SU-DHL-6 (cell line): ENCODE data around the gene ATAD3C.
"Not testable (repeated sequence)": the region's sequence is repeated elsewhere in the genome, so short reads cannot be mapped to it uniquely, and the experiment has no call there.

Experiments
- H2AFZ ChIP-seq: fragments of 200-600 bp; sonication (generic); 2 replicates; pipeline ENCODE4 v1.6.1; 2014; ENCODE audit warnings: low read depth, mild to moderate bottlenecking, moderate library complexity, mixed read lengths, antibody characterized with exemption, low read length; ENCODE audit not compliant: severe bottlenecking
- H3F3A ChIP-seq: fragments of 200-600 bp; shearing (Covaris generic); 2 replicates; pipeline ENCODE4 v1.6.0; 2016; ENCODE audit warnings: antibody characterized with exemption, mild to moderate bottlenecking; ENCODE audit not compliant: insufficient read depth
- H3K27ac ChIP-seq: fragments of 200-600 bp; sonication (generic); 2 replicates; pipeline ENCODE4 v1.5.1; 2016; ENCODE audit warnings: low read depth, mild to moderate bottlenecking, low read length, moderate library complexity, mixed read lengths
- H3K27me3 ChIP-seq: fragments of 200-600 bp; sonication (generic), shearing (Covaris generic); 2 replicates; pipeline ENCODE4 v1.6.0; 2014; ENCODE audit warnings: mild to moderate bottlenecking, low read length
- H3K36me3 ChIP-seq: fragments of 200-600 bp; sonication (generic); 2 replicates; pipeline ENCODE4 v1.6.1; 2014; ENCODE audit warnings: mild to moderate bottlenecking, low read length, mixed read lengths
- H3K4me2 ChIP-seq: fragments of 300-600, 200-600 bp; shearing (Covaris generic), sonication (generic); 2 replicates; pipeline ENCODE4 v1.6.0; 2014; ENCODE audit warnings: low read length, low read depth, mild to moderate bottlenecking; ENCODE audit not compliant: poor library complexity, severe bottlenecking
- H3K4me3 ChIP-seq: fragments of 200-600 bp; sonication (generic); 2 replicates; pipeline ENCODE4 v1.5.1; 2014; ENCODE audit warnings: antibody characterized with exemption, low read length, mild to moderate bottlenecking, mixed read lengths; ENCODE audit not compliant: insufficient read depth, poor library complexity, severe bottlenecking
- H3K79me2 ChIP-seq: fragments of 200-600 bp; sonication (generic); 2 replicates; pipeline ENCODE4 v1.6.1; 2014; ENCODE audit warnings: mild to moderate bottlenecking, low read length, moderate library complexity; ENCODE audit not compliant: insufficient read depth
- H3K9ac ChIP-seq: fragments of 200-600 bp; sonication (generic); 2 replicates; pipeline ENCODE4 v1.7.0; 2014; ENCODE audit warnings: mild to moderate bottlenecking, low read length
- H3K9me2 ChIP-seq: fragments of 200-600 bp; sonication (generic); replicated peaks from 2 replicates; pipeline ENCODE4 v1.6.1; 2014; ENCODE audit warnings: low read length; ENCODE audit not compliant: insufficient read depth
- H3K9me3 ChIP-seq: fragments of 200-600 bp; sonication (generic); 2 replicates; pipeline ENCODE4 v1.6.1; 2014; ENCODE audit warnings: low read length, mixed read lengths; ENCODE audit not compliant: insufficient read depth
- H4K20me1 ChIP-seq: fragments of 200-600 bp; sonication (generic); 2 replicates; pipeline ENCODE4 v1.6.1; 2014; ENCODE audit warnings: low read depth, mild to moderate bottlenecking, antibody characterized with exemption, low read length, moderate library complexity, mixed read lengths
- CTCF ChIP-seq: fragments of 200-600 bp; sonication (generic); IDR thresholded peaks from one replicate; pipeline ENCODE4 v1.5.1; 2017; ENCODE audit warnings: antibody characterized with exemption, mild to moderate bottlenecking, low read length, moderate library complexity; ENCODE audit not compliant: insufficient read depth, poor library complexity, severe bottlenecking
- EZH2phosphoT487 ChIP-seq: fragments of 200-600 bp; sonication (generic), shearing (Covaris generic); conservative IDR thresholded peaks from 2 replicates; pipeline ENCODE4 v1.6.1; 2018; ENCODE audit warnings: mild to moderate bottlenecking, antibody characterized with exemption, low read length, moderate library complexity, mixed read lengths

The ATAD3C gene

GRCh38 chr1:1483714-1484113, 34.2 kb downstream of the ATAD3C start:
- no peaks in the 10 kb centered on the region for H3K9me3 ChIP-seq
- H3K79me2 ChIP-seq = no peaks in the 10 kb centered on the region
- H3K4me2 ChIP-seq = no peak overlapping the region
- no peaks in the 10 kb centered on the region for H3K36me3 ChIP-seq
- no peak overlapping the region for H3K9ac ChIP-seq
- H3K27me3 ChIP-seq = no peaks in the 10 kb centered on the region
- H3K9me2 ChIP-seq = no peaks in the 10 kb centered on the region
- H4K20me1 ChIP-seq = no peaks in the 10 kb centered on the region
- no peak overlapping the region for H2AFZ ChIP-seq
- no peak overlapping the region for H3K4me3 ChIP-seq
- no peak overlapping the region for H3K27ac ChIP-seq
- TF ChIP-seq CTCF = no peak
- H3F3A ChIP-seq = no peaks in the 10 kb centered on the region

GRCh38 chr1:1484976-1485750, 35.7 kb downstream of the ATAD3C start:
- H3K27ac ChIP-seq, H3F3A ChIP-seq, H4K20me1 ChIP-seq, H3K36me3 ChIP-seq, H3K9me2 ChIP-seq, H3K4me2 ChIP-seq, H2AFZ ChIP-seq, H3K79me2 ChIP-seq, H3K4me3 ChIP-seq, H3K27me3 ChIP-seq, H3K9me3 ChIP-seq, H3K9ac ChIP-seq: not testable (repeated sequence)

GRCh38 chr1:1485755-1486317, 36.3 kb downstream of the ATAD3C start:
- not testable (repeated sequence) for H3K4me3 ChIP-seq, H3K79me2 ChIP-seq, H2AFZ ChIP-seq, H4K20me1 ChIP-seq, H3K27ac ChIP-seq, H3K4me2 ChIP-seq, H3K36me3 ChIP-seq, H3K27me3 ChIP-seq, H3K9ac ChIP-seq, H3F3A ChIP-seq, H3K9me3 ChIP-seq, H3K9me2 ChIP-seq

- Histone ChIP-seq H3K9me2 (no peaks in the 10 kb centered on the region), H3K79me2 (no peaks in the 10 kb centered on the region), H3K27me3 (no peaks in the 10 kb centered on the region), H4K20me1 (no peaks in the 10 kb centered on the region), H3K9ac (no peak overlapping the region), H3K4me3 (no peak overlapping the region), H3K36me3 (peaks cover 4% of the 10 kb centered on the region; the same call in 1 of the 2 replicates), H3K27ac (no peak overlapping the region), H3K9me3 (no peaks in the 10 kb centered on the region), H3F3A (no peaks in the 10 kb centered on the region), H2AFZ (no peak overlapping the region), H3K4me2 (no peak overlapping the region)
- no peak for TF ChIP-seq CTCF
- TF ChIP-seq EZH2phosphoT487 = no peak
These were observed 38.2 kb downstream of the ATAD3C start for GRCh38 chr1:1487701-1488100.
